ENCODE measurements around the gene PTF1A.

GRCh38 chr10:23230582-23230981 is 38.5 kb downstream of the PTF1A start:
- TF ChIP-seq CTCF (conservative IDR thresholded peaks at IDR 0.05; ENCODE audit: low read length) (no peak), EZH2phosphoT487 (IDR thresholded peaks at IDR 0.05; ENCODE audit: borderline replicate concordance) (no peak)
